ENCODE results near the gene THBS2.
A peak's percentile ranks its signal among the peaks of the same experiment; 100 is the strongest.
"Not testable (repeated sequence)": the region's sequence is repeated elsewhere in the genome, so short reads cannot be mapped to it uniquely, and the experiment has no call there.

THBS2 gene

GRCh38 chr6:169220068-169220964 lies 33.3 kb downstream of the THBS2 start:
- DNase-seq = peak in 1 of 42 donors; percentile 37
- intact Hi-C loops (cut with DNase I) = no loop called here

- DNase-seq = no peak
- intact Hi-C loops (cut with DNase I) = no loop called here
These were observed 35.7 kb downstream of the THBS2 start for GRCh38 chr6:169217972-169218371.

GRCh38 chr6:169216830-169217229 lies 36.8 kb downstream of the THBS2 start:
- intact Hi-C loops (cut with DNase I) = no loop called here
- peak in 1 of 42 donors; percentile 39 for DNase-seq

- DNase-seq = peak in 6 of 42 donors; percentile 23 to 57 (median 30)
- intact Hi-C loops (cut with DNase I) = no loop called here
These were observed 38.4 kb downstream of the THBS2 start for GRCh38 chr6:169215201-169215681.

GRCh38 chr6:169214789-169215188 lies 38.9 kb downstream of the THBS2 start:
- DNase-seq = peak in 11 of 42 donors; percentile 23 to 81 (median 50)
- intact Hi-C loops (cut with DNase I) = not testable (repeated sequence)

GRCh38 chr6:169213814-169214520 lies 39.7 kb downstream of the THBS2 start:
- intact Hi-C loops (cut with DNase I) = loop anchor here (2.0 kb wide), 1 partner anchor 37 kb away; no protein-coding TSS in a partner anchor
- peak in 1 of 42 donors; percentile 47 for DNase-seq

- intact Hi-C loops (cut with DNase I) = loop anchor here (2.0 kb wide), 1 partner anchor 38 kb away; no protein-coding TSS in a partner anchor
- peak; percentile 81 to 98 (median 94) for DNase-seq
These were observed 40.5 kb downstream of the THBS2 start for GRCh38 chr6:169212897-169213813.

- no peak for DNase-seq
- intact Hi-C loops (cut with DNase I) = loop anchor here (2.0 kb wide), 1 partner anchor 38 kb away; no protein-coding TSS in a partner anchor
These were observed 41.2 kb downstream of the THBS2 start for GRCh38 chr6:169212436-169212835.

- intact Hi-C loops (cut with DNase I) = loop anchor here (2.0 kb wide), 1 partner anchor 39 kb away; no protein-coding TSS in a partner anchor
These were observed 41.8 kb downstream of the THBS2 start for GRCh38 chr6:169211881-169212280.

GRCh38 chr6:169210611-169211010 lies 43.0 kb downstream of the THBS2 start:
- no peak for DNase-seq
- intact Hi-C loops (cut with DNase I) = no loop called here

More at GRCh38 chr6:169211881-169212280, 41.8 kb downstream of the THBS2 start:
- no peak for DNase-seq

- DNase-seq = no peak
- intact Hi-C loops (cut with DNase I) = no loop called here
These were observed 45.6 kb downstream of the THBS2 start for GRCh38 chr6:169208011-169208410.

- no peak for DNase-seq
- intact Hi-C loops (cut with DNase I) = no loop called here
These were observed 46.2 kb downstream of the THBS2 start for GRCh38 chr6:169207482-169207881.

- DNase-seq = peak in 1 of 42 donors; percentile 41
- intact Hi-C loops (cut with DNase I) = no loop called here
These were observed 48.2 kb downstream of the THBS2 start for GRCh38 chr6:169205176-169206160.

DNA sequence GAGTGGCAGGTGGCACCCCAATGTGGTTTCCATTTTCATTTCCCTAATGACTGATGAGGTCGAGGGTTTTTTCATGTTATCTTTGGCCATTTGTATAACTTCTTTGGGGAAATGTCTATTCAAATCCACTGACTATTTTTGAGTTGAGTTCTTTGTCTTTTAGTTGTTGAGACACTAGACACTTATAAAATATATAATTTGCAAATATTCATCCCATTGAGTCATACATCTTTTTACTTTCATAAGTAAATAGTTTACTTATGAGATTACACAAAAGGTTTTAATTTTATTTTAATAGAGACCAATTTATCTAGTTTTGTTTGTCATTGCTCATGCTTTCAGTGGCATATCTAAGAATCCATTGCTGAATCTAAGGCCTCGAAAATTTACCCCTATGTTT lies 49.5 kb downstream of the THBS2 start:
- no peak for DNase-seq
- intact Hi-C loops (cut with DNase I) = no loop called here

GRCh38 chr6:169201985-169202384 lies 51.7 kb downstream of the THBS2 start:
- intact Hi-C loops (cut with DNase I) = no loop called here

GRCh38 chr6:169200893-169201514 lies 52.6 kb downstream of the THBS2 start:
- intact Hi-C loops (cut with DNase I) = no loop called here
- DNase-seq = peak in 1 of 42 donors; percentile 31

More at GRCh38 chr6:169201985-169202384, 51.7 kb downstream of the THBS2 start:
- no peak for DNase-seq
